Fibroblast of skin of back (primary cell): ENCODE data around the gene TMEM248.

Source experiments
- DNase-seq: peaks from one replicate; pipeline ENCODE4 v3.0.0-alpha.2; 2013

Gene TMEM248

DNA sequence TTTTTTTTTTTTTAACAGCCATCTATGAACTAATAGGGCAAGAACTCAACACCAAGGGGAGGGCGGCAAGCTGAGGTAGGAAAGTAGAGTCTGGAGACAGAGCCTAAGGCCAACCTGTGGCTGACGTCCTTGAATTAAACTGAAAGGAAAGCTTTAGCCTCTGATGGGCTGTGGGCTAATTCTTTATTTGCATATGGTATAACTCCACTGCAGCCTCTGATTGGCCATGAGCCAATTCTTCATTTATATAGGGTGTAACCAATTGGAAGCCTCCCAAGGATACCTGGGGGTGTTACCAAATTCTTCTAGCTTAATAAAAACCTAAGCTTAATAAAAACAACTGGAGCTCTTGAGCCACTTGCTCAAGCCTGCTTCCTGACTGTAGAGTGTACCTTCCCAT is 85.9 kb downstream of the TMEM248 start:
- no peak for DNase-seq
